Pancreas (tissue), 10 donors: ENCODE data around the gene PAK3. TPM values are rescaled to one million over a fixed set of nuclear protein-coding genes. Genes with fewer than 3 reads are reported as not detected.
A peak's percentile ranks its signal among the peaks of the same experiment; 100 is the strongest.

Experiments used
- ATAC-seq, 4 donors: fragments of 200-7000 bp; cut with Tn5 transposase; one replicate each; pipeline versions ENCODE4 v1.8.0 to v1.9.1; 2020; ENCODE audit warnings: mild to moderate bottlenecking in 4 of 4, moderate library complexity in 4 of 4
- DNase-seq, 6 donors: peaks; one replicate each; pipeline ENCODE4 v3.0.0-alpha.2; 2020
- FAIRE-seq: peaks from 2 replicates; lab custom pipeline; 2012; peaks lifted over from hg19 to GRCh38; lab: Jason Lieb, UNC
- H3K27ac ChIP-seq, 4 donors: fragments of 200-600 bp; sonication (generic); 1 replicate in 3 of 4; 2 replicates in 1 of 4; pipeline versions ENCODE4 v1.5.0 to v1.8.0; 2020
- H3K27me3 ChIP-seq, 4 donors: fragments of 200-600 bp; one replicate each; pipeline ENCODE4 v1.8.0; 2021
- H3K36me3 ChIP-seq, 3 donors: fragments of 200-600 bp; sonication (generic) in 1 of 3; one replicate each; pipeline versions ENCODE4 v1.5.0 to v1.8.0; 2020 to 2021
- H3K4me1 ChIP-seq, 3 donors: fragments of 200-600 bp; one replicate each; pipeline ENCODE4 v1.8.0; 2021
- H3K4me3 ChIP-seq, 4 donors: fragments of 200-600 bp; sonication (generic) in 2 of 4; one replicate each; pipeline versions ENCODE4 v1.5.0 to v1.8.0; 2020 to 2021
- H3K9me3 ChIP-seq, 4 donors: fragments of 200-600 bp; one replicate each; pipeline ENCODE4 v1.8.0; 2021
- WGBS, 2 donors: extraction: QIAGEN DNeasy Blood & Tissue Kit; methylation state at CpG; one replicate each; pipeline ENCODE4 v1.1.7; 2013; 5-methylcytosine and 5-hydroxymethylcytosine counted together
- intact Hi-C, 3 donors: fragments of 100-400 bp; cut with DNase I; formaldehyde crosslinking; loops; one replicate each; pipeline versions ENCODE4 v1.11.1 to v1.14.2; 2022
- polyA plus RNA-seq, 2 donors: library from polyadenylated mRNA; stranded (reverse); fragments of 200-250 nt; gene quantifications; one replicate each; pipeline ENCODE4 v1.2.3, GENCODE V29; 2013
- total RNA-seq, 6 donors: library from RNA; stranded (reverse); fragmentation: NEBNext Ultra II Directional in 4 of 6; extraction: Animal tissue kit (Norgen Biotek cat#: 25700) in 4 of 6; gene quantifications; one replicate each; pipeline versions ENCODE4 v1.2.1 to v1.2.4, GENCODE V29; 2021 to 2023
- TF ChIP-seq, protein P1 (sequence below), 4 donors: fragments of 200-600 bp; sonication (generic) in 3 of 4; IDR thresholded peaks; one replicate each; pipeline versions ENCODE4 v1.5.0 to v1.8.0; 2021; ENCODE audit warnings: antibody characterized with exemption in 4 of 4
- donor health status: healthy with polysubstance abuse.
- donor health status: DM: no; HTN: no; CAD: no; lungs with moderate emphysema.
- donor health status: DM: no; HTN: no; CAD: no.
- donor health status: control.
- donor health status: control.
- donor health status: Bipolar disorder and iron deficiency.
- donor health status: DM: yes; HTN: yes; CAD: no.
- donor health status: DM: no; HTN: no; CAD: no.
- donor health status: DM: no; HTN: no; CAD: no.
- donor health status: DM: yes; HTN: yes; CAD: no.

The PAK3 gene
- total and polyA plus RNA-seq, 8 donors = 13.2 to 40.5 (median 30.7) TPM

GRCh38 chrX:111133389-111133788 is 37.4 kb downstream of the PAK3 start:
- no peak for ATAC-seq
- Histone ChIP-seq H3K27ac (no peak overlapping the region), H3K9me3 (no peaks in the 10 kb centered on the region), H3K27me3 (no peaks in the 10 kb centered on the region), H3K4me1 (no peaks in the 10 kb centered on the region), H3K36me3 (no peaks in the 10 kb centered on the region), H3K4me3 (no peak overlapping the region)
- TF ChIP-seq, protein P1, sequence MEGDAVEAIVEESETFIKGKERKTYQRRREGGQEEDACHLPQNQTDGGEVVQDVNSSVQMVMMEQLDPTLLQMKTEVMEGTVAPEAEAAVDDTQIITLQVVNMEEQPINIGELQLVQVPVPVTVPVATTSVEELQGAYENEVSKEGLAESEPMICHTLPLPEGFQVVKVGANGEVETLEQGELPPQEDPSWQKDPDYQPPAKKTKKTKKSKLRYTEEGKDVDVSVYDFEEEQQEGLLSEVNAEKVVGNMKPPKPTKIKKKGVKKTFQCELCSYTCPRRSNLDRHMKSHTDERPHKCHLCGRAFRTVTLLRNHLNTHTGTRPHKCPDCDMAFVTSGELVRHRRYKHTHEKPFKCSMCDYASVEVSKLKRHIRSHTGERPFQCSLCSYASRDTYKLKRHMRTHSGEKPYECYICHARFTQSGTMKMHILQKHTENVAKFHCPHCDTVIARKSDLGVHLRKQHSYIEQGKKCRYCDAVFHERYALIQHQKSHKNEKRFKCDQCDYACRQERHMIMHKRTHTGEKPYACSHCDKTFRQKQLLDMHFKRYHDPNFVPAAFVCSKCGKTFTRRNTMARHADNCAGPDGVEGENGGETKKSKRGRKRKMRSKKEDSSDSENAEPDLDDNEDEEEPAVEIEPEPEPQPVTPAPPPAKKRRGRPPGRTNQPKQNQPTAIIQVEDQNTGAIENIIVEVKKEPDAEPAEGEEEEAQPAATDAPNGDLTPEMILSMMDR (IDR thresholded peaks at IDR 0.05) = no peak
- DNase-seq = no peak
- intact Hi-C loops = no loop called here
- no peak for FAIRE-seq

- no peak overlapping the region for H3K4me3 ChIP-seq
- DNase-seq = no peak
- FAIRE-seq = no peak
- H3K27me3 ChIP-seq = peaks cover 0 to 10% (median 3%) of the 10 kb centered on the region in 4 donors
- intact Hi-C loops = no loop called here
- TF ChIP-seq, protein P1 (IDR thresholded peaks at IDR 0.05) = no peak
- H3K36me3 ChIP-seq = peaks cover 0 to 6% (median 0%) of the 10 kb centered on the region in 3 donors
- no peaks in the 10 kb centered on the region for H3K9me3 ChIP-seq
- H3K27ac ChIP-seq = no peak overlapping the region
- H3K4me1 ChIP-seq = no peaks in the 10 kb centered on the region
- no peak for ATAC-seq
These were observed 49.9 kb downstream of the PAK3 start for GRCh38 chrX:111145878-111146277.

GRCh38 chrX:111151764-111152163 is 55.8 kb downstream of the PAK3 start:
- no peak for FAIRE-seq

DNA sequence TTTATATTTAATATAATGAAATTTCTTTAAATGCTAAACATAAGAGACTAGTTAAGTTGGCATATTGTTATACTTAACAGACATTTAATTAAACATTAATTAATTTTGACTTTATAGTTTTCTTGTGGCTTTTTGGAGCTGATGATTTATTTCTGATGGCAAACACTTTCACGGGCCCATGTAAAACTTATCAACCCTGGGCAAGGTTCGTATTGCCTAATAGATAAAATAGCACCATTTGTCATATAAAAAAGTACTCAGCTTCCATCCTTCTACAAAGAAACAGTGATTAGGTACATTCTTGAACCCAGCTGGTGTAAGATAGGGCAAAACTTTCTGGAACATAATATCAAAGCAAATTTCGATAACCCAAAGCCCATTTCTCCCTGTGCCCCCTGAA is 63.2 kb downstream of the PAK3 start:
- intact Hi-C loops = no loop called here
- DNase-seq (no peak), FAIRE-seq (peak; percentile 95), ATAC-seq (no peak)
- Histone ChIP-seq H3K27ac (no peak overlapping the region), H3K36me3 (no peaks in the 10 kb centered on the region), H3K4me1 (no peaks in the 10 kb centered on the region), H3K9me3 (no peaks in the 10 kb centered on the region), H3K27me3 (peaks cover 0 to 7% (median 3%) of the 10 kb centered on the region in 4 donors), H3K4me3 (no peak overlapping the region)
- 25 to 26% methylated on average over 3 of the region's 3 CpGs for WGBS, 2 donors
- TF ChIP-seq, protein P1 (IDR thresholded peaks at IDR 0.05) = no peak

More at GRCh38 chrX:111151764-111152163, 55.8 kb downstream of the PAK3 start:
- Histone ChIP-seq H3K27me3 (peaks cover 0 to 5% (median 0%) of the 10 kb centered on the region in 4 donors), H3K4me3 (no peak overlapping the region), H3K36me3 (peaks cover 0 to 7% (median 0%) of the 10 kb centered on the region in 3 donors), H3K27ac (no peak overlapping the region), H3K9me3 (no peaks in the 10 kb centered on the region), H3K4me1 (no peaks in the 10 kb centered on the region)
- WGBS, 2 donors = 68 to 77% methylated on average over 3 of the region's 3 CpGs
- intact Hi-C loops = no loop called here
- ATAC-seq (no peak), DNase-seq (no peak)
- TF ChIP-seq, protein P1 (IDR thresholded peaks at IDR 0.05) = no peak

- Histone ChIP-seq H3K4me1 (no peaks in the 10 kb centered on the region), H3K9me3 (no peaks in the 10 kb centered on the region), H3K27ac (no peak overlapping the region), H3K4me3 (no peak overlapping the region), H3K36me3 (no peaks in the 10 kb centered on the region), H3K27me3 (peaks cover 0 to 7% (median 0%) of the 10 kb centered on the region in 4 donors)
- intact Hi-C loops = no loop called here
- TF ChIP-seq, protein P1 (IDR thresholded peaks at IDR 0.05) = no peak
- no peak for DNase-seq
- no peak for ATAC-seq
- 38 to 66% methylated on average over 3 of the region's 3 CpGs for WGBS, 2 donors
- FAIRE-seq = no peak
These were observed 68.7 kb downstream of the PAK3 start for GRCh38 chrX:111164728-111165127.
